ENCODE results near the gene CCDC90B.

The CCDC90B gene

GRCh38 chr11:83220260-83220659, 65.9 kb downstream of the CCDC90B start:
- no peak overlapping the region for H3K4me3 Mint-ChIP-seq
- no peaks in the 10 kb centered on the region for H3K27me3 Mint-ChIP-seq
- H3K4me1 Mint-ChIP-seq, result no peaks in the 10 kb centered on the region
- no peak overlapping the region for H3K27ac Mint-ChIP-seq
- no peaks in the 10 kb centered on the region for H3K9me3 Mint-ChIP-seq
- H3K36me3 Mint-ChIP-seq, result peaks cover 3% of the 10 kb centered on the region

DNA sequence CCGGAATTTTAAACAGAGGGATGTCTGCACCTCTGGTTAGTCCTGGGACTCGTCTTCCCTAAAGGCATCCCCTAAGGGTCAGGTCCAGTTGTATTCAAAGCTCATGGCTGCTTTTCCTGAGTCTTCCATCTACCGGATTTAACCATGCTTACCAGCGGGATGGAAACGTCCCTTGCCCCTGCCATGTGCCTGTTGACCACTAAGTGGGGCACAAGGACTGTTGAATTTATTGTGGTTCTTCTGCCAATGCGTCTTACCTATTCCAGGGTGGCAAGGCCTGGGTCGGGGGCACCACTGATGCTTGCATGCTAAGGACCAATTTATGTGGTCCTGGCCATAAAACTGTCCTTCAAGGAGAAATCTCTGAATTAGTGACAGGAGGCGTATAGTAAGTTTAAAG, 67.1 kb downstream of the CCDC90B start:
- no peaks in the 10 kb centered on the region for H3K27me3 Mint-ChIP-seq
- H3K4me3 Mint-ChIP-seq, result no peak overlapping the region
- H3K9me3 Mint-ChIP-seq, result no peaks in the 10 kb centered on the region
- no peaks in the 10 kb centered on the region for H3K4me1 Mint-ChIP-seq
- peaks cover 5% of the 10 kb centered on the region for H3K36me3 Mint-ChIP-seq
- no peak overlapping the region for H3K27ac Mint-ChIP-seq

All from activated naive CD4-positive, alpha-beta T cell treated with anti-CD3 and anti-CD28 coated beads, Interleukin-2, amount 50 U/mL, for 24 hours (primary cell).